Embryonic facial prominence (tissue), 1 donor: ENCODE results near the gene GSG1L.

Source experiments
- DNase-seq: peaks from one replicate; pipeline ENCODE4 v3.0.0-alpha.2; 2016; ENCODE audit errors: extremely low spot score

The GSG1L gene

DNA sequence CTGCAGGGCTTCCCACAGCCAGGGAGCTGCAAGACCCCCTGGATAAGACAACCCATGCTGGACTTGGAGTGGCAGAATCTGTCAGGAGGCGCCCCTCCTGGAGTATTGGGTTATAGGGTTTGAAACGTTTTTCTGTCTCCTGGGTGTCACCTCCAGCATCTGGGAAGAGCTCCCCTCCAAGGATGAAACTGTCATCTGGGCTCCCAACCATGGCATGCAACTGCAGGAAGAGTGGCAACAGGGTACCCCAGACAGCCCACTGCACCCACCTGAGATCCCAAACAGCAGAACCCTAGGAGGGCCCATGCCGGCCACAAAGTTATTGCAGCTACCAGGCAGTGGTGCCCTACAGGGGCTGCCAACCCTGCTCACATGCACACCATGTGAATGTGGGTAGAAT is 636 bp upstream of the GSG1L start:
- no peak for DNase-seq

DNA sequence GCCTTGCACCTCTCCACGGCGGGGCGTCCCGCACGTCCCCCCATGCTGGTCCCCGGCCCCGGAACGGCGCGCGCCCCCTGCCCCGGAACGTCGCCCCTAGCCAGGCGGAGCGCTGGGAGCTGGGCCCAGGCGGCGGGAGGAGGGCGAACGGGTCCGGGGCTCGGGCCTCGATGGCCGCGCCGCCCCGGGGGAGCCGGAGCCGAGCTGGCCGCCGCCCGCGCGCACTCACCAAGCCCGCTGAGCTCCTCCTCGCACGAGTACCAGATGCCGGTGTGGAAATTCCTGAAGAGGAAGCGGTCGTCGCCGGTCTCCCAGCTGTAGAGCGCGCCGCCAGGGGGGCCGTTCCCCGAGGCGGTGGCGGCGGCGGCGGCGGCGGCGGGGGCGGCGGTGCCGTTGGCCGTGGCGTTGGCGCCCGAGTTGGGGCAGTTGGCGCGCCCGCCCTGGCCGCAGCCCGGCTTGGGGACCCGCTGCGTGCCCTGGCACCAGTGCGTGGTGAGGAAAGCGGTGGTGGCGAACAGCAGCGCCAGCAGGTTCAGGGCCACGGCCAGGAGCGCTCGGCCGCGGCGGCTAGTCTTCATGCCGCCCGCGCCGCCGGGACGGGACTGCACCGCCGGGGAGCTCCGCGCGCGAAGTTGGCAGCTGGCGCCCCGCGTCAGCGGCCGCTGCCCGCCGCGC is 530 bp downstream of the GSG1L start:
- no peak for DNase-seq

DNA sequence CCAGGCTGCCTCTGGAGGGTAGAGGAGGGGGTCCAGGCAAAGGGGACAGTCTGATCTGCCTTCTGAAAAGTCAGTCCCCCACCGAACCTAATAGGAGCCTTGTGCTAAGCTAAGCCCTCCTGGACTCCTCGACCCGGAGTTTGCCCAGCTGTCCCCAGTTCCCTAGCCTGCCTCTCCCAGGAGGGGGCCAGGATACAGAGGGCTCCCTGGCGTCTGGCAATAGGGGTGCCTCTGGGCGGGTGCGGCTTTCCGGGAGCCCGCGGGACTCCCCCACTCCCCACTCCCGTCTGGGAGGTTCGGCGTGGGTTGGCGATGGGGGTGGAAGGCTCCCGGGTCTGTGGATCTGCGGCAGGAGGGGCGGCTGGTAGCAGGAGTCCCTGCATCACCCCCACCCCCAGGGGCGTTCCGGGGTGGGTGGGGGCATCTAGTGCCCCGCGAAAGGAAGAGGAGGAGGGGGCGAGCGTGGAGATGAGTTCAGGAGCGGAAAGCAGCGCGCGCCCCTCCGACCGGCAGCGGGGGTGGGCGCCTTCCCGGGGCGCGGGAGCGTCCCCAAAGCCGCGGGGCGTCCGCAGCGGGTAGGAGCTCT is 1.2 kb downstream of the GSG1L start:
- no peak for DNase-seq

DNA sequence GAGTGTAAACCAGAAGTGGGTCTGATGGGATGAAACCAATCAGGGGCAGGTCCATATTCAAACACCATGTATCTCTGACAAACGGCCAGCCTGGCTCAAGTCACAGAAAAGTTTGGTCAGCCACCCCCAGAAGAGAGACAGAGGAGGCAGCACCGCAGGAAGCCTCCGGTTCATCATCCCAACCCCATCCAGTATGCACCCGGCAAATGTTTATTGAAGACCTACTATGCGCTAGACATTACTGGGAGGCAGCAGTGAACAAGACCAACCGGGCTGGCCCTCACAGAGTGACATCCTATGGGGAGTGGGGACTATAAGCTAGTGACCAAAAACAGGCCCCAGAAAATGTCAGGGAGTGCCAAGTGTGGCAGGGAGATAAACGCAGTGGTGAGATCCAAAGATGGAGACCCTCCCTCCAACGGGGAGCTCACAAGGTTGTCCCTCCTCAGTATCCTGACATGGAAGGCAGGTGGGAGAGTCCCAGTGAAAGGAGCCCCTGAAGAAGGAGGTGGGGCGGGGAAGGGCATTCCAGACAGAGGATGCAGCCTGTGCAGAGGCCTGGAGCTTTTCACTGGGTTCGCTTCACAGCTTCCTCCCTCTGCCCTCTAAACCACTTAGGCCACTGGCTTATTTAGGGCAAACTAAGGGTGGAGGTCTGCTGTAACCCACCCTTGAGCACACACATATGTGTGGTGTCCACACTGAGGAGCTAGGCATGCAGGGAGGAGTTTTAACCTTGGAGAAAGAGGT is 2.0 kb downstream of the GSG1L start:
- no peak for DNase-seq

DNA sequence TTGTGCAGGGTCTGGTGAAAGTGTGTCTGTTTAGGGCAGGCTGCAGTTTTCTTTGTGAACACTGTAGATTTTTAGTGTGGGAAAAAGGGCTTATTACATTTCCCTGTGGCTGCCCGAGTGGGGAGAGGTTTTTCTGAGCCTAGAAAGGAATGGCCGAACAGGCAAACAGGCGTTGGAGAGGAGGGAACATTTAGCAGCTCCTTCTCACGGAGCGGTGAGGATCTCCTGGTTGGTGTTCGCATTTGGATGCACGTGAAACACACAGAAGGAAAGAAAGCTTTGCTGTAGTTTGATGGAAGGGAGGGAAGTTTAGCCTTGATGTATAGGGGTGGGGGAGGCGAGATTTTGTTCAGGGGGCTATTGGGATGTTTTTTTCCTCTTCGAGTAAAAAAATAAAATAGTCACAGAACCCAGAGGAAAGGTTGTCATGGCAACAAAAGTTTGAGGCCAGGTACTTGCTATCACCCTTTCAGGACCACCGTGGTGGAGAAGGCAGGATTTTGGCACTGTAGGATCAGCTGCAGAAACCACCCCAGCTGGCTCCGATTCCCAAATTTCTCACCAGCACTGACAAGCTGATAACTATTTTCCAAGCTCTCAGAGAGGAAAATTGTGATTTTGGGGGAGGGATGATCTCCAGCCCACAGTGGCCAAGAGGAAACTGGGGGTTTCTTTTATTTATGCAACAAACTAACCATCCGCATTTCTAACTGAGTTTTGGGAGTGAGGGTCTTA is 3.5 kb downstream of the GSG1L start:
- DNase-seq: no peak

DNA sequence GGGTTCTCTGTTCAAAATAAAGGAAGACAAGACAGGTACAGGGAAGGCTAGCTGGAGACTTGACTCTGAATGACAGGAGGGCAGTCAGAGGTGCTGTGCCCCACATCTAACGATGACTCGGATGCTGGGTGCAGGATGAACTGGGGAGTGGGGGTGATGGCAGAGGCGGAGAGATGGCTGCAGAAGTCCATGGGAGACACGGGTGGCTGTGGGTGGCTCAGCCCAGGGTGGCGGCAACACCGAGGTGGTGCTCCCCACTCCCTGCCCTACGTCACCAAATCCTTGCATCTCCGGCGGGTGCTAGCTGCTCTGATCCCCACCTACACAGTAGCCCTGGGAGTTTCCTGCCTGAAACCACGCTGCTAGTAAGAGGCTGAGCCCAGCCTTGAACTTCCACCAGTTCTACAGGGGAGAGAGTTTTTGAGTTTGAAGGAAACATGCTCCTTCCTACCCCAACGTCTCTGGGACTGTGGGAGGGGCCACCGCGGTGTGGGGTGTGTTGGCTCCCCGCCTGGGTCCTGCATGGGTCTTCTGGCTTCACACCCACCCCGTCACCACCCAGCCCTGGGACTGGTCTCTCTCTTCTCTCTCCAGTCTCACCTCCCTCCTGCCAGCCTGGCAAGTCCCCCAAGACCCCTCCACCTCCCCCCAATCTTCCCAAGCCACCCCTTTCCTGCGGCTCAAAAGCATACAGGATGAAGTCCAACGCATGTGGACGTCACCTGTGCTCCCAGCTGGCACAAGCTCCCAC is 4.5 kb downstream of the GSG1L start:
- no peak for DNase-seq

DNA sequence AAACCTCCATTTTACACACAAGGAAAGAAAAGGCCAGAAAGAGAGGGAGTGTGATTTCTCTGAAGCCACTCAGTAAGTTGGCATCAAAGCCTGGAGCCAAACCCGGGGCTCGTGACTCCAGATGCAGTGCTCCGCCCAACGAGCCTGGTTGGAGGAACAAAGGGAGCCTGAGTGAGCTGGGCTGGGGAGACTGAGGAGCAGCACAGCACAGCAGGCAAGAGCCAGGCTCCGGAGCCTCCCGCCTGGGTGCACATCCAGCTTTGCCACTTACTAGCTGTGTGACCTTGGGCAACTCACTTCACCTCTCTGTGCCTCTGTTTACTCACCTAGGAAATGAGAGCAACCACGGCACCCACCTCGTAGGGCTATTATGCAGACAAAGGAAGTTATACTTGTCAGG is 5.6 kb downstream of the GSG1L start:
- no peak for DNase-seq

DNA sequence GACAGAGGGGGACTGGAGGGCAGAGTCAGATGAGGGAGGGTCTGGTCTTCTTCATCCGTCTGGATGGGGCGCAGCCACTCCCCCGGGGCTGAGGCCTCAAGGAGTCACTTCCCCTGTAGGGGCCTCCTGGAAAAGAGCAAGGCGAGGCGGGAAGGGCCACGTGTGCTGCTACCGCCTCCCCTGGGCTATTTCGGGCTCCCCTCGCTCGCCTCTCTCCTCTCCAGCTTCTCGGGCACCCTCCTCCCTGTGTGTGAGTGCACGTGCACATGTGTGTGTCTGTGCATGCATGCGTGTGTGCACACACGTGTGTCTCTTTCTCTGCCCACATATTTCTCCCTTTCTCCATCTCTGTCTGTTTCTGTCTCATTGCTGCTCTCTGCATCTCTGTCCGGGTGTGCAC is 10.1 kb downstream of the GSG1L start:
- DNase-seq: no peak

DNA sequence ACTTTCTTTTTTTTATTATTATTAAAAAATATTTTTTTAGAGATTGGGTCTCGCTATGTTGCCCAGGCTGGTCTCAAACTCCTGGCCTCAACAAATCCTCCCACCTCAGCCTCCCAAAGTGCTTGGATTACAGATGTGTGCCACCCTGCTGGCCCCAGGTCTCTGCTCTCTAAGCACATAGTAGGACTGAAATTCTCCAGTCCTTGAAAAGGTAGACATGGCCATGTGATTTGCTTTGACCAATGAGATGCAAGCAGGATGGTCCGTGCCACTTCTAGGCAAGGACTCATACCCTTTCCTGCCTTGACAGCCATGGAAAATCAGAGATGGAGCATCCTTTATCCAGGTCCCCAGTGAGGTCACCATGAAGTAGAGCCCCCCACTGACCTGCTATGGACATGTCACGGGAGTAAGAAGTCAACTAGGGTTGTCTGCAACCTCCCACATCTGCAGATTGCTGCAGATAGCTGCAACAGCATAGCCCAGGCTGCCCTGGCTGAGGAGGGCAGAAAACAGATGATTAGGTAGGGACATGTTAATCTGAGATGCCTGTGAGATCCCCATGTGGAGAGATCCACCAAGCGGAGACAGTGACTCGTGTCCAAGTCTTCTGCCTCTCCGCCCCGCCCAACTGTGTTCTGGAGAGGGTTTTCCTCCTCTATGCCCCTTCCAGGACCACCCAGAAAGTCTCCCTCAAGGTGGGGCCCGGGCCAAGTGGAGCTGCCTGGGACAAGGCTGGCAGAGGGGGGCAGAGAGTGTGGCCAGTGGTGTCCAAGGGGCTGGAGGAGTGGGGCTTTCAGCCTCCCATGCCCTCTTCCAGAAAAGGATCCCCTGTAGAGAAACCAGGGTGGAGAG is 11.0 kb downstream of the GSG1L start:
- DNase-seq: no peak

DNA sequence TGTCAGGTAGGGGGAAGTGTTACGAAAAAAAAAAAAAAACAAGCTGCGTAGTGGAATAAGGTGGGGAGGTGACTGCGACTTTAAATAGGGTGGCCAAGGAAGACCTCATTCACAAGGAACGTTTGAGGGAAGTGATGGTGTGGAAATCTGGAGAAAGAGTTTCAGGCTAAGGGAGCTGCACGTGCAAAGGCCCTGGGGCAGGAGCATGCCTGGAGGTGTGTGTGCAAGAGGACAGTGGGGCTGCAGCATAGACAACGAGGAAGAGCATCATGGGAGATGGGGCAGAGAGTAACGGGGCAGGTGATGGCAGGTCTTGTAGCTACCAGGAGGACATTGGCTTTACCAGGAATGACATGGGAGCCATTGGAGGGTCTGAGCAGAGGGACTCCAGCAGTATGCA is 12.0 kb downstream of the GSG1L start:
- no peak for DNase-seq

DNA sequence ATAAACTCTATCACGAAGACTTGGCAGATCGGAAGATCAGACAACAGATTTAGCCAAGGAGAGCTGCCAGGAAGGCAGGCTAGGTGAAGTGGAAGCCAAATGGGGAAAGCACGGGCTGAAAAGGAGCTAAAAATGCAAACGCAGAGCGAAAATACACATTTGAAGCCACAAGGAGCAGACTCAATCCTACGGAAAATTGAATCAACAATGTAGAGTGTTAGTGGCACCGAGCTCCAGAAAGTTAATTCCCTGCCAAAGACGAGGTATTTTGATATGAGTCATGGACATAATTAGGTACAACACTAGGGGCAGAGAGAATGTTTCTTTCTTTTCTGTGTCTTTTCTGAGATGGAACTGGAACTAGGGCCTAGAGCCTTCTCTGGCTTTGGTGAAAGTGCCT is 20.7 kb downstream of the GSG1L start:
- no peak for DNase-seq

DNA sequence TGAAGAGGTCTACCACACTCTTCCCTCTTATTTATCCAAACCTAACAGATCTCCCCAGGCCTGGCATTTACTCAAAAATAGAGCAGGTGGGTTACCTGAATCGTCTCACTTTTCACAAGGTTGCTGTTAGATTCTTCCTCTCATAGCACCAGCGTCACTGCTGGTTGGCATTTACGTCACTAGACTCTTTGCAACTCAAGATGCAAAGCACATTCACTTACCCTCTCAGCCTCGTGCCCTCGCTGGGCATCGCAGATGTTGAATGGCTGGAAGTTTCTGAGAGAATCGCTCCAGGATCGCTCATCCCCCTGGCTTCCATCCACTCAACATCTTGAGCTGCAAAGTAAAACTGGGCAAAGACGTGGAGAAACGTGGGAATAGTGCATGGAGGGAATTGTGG is 21.9 kb downstream of the GSG1L start:
- DNase-seq: no peak

DNA sequence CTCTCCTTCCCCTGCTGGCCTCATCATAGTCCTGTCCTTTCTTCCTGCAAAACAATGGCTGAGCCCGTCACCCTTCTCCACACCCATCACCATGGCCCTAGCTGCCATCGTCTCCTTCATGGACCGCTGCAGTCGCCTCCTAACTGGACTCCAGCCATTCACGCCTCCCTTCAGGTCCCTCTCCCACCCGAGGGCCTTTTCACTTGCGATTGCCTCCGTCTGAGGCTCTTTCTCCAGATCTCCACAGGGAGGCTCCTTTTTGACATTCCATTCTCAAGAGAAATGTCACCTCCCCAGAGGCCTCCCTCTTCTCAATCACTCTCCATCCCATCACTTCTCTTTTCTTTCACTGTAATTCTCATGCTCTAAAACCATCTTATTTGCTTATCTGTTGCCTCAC is 23.5 kb downstream of the GSG1L start:
- no peak for DNase-seq

DNA sequence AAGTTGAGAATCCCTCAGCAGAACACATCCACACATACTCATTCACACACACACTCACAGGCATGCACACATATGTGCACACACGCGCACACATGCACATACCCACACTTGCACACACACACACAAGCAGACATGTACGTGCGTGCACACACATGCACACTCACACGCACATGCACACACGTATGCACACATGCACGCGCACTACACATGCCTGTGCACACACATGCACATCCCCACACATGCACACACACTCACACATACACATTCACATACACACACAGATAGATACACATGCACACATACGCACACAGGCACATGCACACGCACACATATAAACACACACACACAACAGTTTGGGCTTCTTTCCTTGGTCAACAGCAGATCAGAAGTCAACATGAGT is 24.0 kb downstream of the GSG1L start:
- DNase-seq: no peak

DNA sequence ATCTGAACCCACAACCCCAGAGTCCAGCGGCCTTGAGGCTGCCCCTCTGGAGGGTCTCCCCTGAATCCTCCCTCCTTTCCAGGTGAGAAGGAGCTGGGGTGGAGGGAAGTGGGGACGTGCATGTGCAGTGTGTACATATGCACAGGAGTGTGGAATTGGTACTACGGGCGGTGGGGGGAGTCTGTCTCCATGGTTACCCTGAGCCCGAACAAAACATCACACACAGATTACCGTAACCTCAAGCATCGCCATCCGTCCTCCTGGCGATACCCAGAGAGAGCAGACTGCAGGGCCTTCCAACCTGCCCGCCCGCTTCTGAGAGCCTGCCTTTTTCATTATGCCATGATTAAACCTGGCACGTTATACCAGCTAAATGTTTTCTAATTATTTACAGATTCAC is 25.1 kb downstream of the GSG1L start:
- no peak for DNase-seq

DNA sequence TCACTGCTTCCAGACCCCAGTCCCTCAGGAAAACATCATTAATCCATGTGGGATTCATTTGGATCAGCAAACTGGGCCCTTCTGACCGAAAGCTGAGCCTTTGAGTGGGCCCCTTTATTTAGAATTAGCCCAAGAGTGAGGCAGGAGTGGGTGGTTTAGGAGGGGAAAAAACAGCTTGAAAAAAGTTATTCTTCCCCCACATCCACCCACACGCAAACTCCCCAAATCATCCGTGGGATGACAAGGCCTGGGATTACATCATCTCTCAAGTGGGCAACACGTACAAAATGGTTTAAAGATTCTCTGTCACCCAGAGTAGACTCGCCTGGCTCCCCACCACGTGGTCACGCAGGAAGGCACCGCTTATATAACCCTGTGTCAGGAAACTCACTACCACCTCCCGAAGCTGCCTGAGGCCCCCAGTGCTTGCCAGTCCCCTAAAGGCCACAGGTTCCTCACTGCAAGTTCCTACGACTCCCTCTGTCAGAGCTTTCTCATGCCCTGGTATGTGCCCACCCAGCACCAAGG is 27.6 kb downstream of the GSG1L start:
- DNase-seq: no peak

DNA sequence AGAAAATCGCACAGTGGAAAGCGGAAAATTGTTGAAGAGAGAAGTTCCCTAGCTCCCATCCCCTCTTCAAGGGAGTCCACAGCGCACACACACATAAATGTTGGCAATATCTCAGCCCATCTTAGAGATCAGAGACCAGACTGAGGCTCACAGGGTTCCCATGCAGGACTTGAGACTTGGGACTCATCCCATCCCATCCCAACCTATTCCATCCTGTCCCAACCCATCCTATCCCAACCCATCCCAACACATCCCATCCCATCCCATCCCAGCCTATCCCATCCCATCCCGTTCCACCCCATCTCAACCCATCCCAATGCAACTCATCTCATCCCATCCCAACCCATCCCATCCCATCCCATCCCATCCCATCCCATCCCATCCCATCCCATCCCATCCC is 29.6 kb downstream of the GSG1L start:
- DNase-seq: no peak

DNA sequence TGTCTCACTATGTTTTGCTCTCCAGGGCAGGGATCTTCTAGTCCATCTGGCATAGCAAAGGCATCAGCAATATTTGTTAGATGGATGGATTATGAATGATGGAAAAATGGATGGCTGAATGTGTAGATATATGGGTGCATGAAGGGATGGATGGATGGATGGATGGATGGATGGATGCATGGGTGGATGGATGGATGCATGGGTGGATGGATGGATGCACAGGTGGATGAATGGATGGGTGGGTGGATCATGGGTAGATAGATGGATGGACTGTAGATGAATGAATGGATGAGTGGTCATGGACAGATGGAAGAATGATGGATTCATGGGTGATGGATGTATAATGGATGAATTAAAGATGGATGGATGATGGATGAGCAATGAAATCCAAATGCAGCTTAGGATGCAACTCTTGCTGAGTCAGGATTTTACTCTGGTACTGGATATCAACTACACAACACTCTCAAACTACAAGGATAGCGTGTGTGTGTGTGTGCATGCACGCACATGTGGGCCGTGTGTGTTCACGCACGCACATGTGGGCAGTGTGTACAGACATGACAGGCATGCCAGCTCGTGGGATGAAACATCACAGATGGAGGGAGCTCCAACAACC is 34.0 kb downstream of the GSG1L start:
- no peak for DNase-seq

DNA sequence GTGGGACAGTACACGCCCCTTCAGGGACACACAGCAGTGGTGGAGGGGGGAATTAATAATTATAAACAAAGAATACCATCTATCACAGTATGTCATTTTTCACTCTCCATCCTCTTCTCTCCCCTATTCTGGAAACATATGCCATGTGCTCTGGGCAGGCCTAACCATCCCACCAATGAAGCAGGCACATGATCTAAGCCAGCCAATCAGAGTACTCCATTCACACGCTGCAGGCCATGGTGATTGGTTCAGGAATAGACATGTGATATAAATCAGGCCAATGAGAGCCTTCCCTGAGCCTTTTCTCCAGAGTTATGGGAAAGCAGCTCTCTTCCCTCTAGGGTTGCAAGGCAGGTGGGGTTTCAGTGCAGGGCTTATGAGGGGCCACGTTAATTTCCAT is 36.5 kb downstream of the GSG1L start:
- no peak for DNase-seq

DNA sequence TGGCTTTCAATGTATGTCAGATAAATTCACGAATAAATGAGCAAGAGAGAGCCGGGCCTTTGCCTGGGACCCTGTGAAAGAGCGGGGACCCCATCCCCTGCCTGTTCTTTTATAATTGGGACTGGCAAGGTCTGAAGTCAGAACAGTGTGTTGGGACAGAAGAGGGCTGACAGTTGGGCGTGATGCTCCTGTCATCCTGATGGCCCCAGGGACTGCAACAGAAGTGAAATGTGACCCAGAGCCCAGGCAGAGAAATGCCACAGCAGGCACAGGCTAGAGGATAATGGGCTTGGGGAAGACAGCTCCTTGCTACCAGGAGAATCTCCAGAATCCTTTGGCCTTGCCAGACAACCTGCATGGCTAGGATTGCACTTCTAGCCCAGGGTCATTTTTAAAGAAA is 37.9 kb downstream of the GSG1L start:
- no peak for DNase-seq
